Left lobe of liver (tissue), 2 donors: ENCODE results near the gene THEM4. TPM values are rescaled to one million over a fixed set of nuclear protein-coding genes. Genes with fewer than 3 reads are reported as not detected.
A peak's percentile ranks its signal among the peaks of the same experiment; 100 is the strongest.
"Not testable (repeated sequence)": the region's sequence is repeated elsewhere in the genome, so short reads cannot be mapped to it uniquely, and the experiment has no call there.

ENCODE experiments used
- ATAC-seq: fragments of 200-7000 bp; cut with Tn5 transposase; one replicate; pipeline ENCODE4 v1.9.1; 2020; ENCODE audit warnings: mild to moderate bottlenecking, moderate library complexity
- DNase-seq: peaks from one replicate; pipeline ENCODE4 v3.0.0-alpha.2; 2020; ENCODE audit warnings: low spot score
- total RNA-seq: library from RNA; stranded (reverse); gene quantifications from one replicate; pipeline ENCODE4 v1.2.1, GENCODE V29; 2021
- donor health status: DM: no; HTN: no; CAD: no; lungs with moderate emphysema.
- donor health status: DM: no; HTN: yes; CAD: no.

THEM4 gene
- total RNA-seq, 1 donor from 2014 or later, result 9.3 TPM

GRCh38 chr1:151862604-151863003, 46.7 kb downstream of the THEM4 start:
- no peak for ATAC-seq

GRCh38 chr1:151860504-151861187, 48.7 kb downstream of the THEM4 start:
- DNase-seq (no peak), ATAC-seq (no peak)

More at GRCh38 chr1:151862604-151863003, 46.7 kb downstream of the THEM4 start:
- no peak for DNase-seq

GRCh38 chr1:151859891-151860293, 49.4 kb downstream of the THEM4 start:
- ATAC-seq (no peak), DNase-seq (no peak)

- no peak for DNase-seq
- ATAC-seq, result no peak
Observed at GRCh38 chr1:151858886-151859665, 50.2 kb downstream of the THEM4 start.

GRCh38 chr1:151858030-151858746, 51.1 kb downstream of the THEM4 start:
- no peak for DNase-seq

GRCh38 chr1:151855933-151856332, 53.4 kb downstream of the THEM4 start:
- ATAC-seq, result no peak

More at GRCh38 chr1:151858030-151858746, 51.1 kb downstream of the THEM4 start:
- no peak for ATAC-seq

GRCh38 chr1:151855516-151855915, 53.8 kb downstream of the THEM4 start:
- not testable (repeated sequence) for ATAC-seq, DNase-seq

More at GRCh38 chr1:151855933-151856332, 53.4 kb downstream of the THEM4 start:
- no peak for DNase-seq

- ATAC-seq, result no peak
- no peak for DNase-seq
Observed at GRCh38 chr1:151854658-151855057, 54.7 kb downstream of the THEM4 start.

GRCh38 chr1:151853411-151853943, 55.8 kb downstream of the THEM4 start, which contains the start of gene THEM5:
TSS of gene THEM5 (minus strand) at chr1:151853712. CDS start at chr1:151853565, 147 bp downstream.
- DNase-seq (no peak), ATAC-seq (no peak)

- peak; percentile 16 for DNase-seq
Observed at GRCh38 chr1:151852733-151853132, 56.6 kb downstream of the THEM4 start.

GRCh38 chr1:151851886-151852285, 57.4 kb downstream of the THEM4 start:
- DNase-seq (peak; percentile 34), ATAC-seq (no peak)

More at GRCh38 chr1:151852733-151853132, 56.6 kb downstream of the THEM4 start:
- ATAC-seq, result no peak

GRCh38 chr1:151849871-151850270, 59.4 kb downstream of the THEM4 start:
- ATAC-seq, result no peak
- DNase-seq, result no peak

- no peak for ATAC-seq
- no peak for DNase-seq
Observed at GRCh38 chr1:151849126-151849525, 60.2 kb downstream of the THEM4 start.

GRCh38 chr1:151847867-151848596, 61.3 kb downstream of the THEM4 start:
- ATAC-seq (no peak), DNase-seq (no peak)

GRCh38 chr1:151846686-151847237, 62.5 kb downstream of the THEM4 start:
- no peak for DNase-seq
- ATAC-seq, result no peak

GRCh38 chr1:151846062-151846568, 63.2 kb downstream of the THEM4 start:
- ATAC-seq, result no peak
- no peak for DNase-seq

- ATAC-seq (no peak), DNase-seq (no peak)
Observed at GRCh38 chr1:151843398-151843797, 65.9 kb downstream of the THEM4 start.

GRCh38 chr1:151841141-151841540, 68.2 kb downstream of the THEM4 start:
- ATAC-seq (no peak), DNase-seq (no peak)

- ATAC-seq (no peak), DNase-seq (no peak)
Observed at GRCh38 chr1:151840421-151840820, 68.9 kb downstream of the THEM4 start.
